HG02852 (cell line): Measurements from ENCODE around the gene EIF4A3.
"Not testable (repeated sequence)": the region's sequence is repeated elsewhere in the genome, so short reads cannot be mapped to it uniquely, and the experiment has no call there.

Source experiments
- ATAC-seq: cut with Tn5 transposase; IDR thresholded peaks from one replicate; pipeline ENCODE4 v1.9.1; 2021; ENCODE audit warnings: mild to moderate bottlenecking, moderate library complexity; ENCODE audit not compliant: unreplicated experiment

The EIF4A3 gene

DNA sequence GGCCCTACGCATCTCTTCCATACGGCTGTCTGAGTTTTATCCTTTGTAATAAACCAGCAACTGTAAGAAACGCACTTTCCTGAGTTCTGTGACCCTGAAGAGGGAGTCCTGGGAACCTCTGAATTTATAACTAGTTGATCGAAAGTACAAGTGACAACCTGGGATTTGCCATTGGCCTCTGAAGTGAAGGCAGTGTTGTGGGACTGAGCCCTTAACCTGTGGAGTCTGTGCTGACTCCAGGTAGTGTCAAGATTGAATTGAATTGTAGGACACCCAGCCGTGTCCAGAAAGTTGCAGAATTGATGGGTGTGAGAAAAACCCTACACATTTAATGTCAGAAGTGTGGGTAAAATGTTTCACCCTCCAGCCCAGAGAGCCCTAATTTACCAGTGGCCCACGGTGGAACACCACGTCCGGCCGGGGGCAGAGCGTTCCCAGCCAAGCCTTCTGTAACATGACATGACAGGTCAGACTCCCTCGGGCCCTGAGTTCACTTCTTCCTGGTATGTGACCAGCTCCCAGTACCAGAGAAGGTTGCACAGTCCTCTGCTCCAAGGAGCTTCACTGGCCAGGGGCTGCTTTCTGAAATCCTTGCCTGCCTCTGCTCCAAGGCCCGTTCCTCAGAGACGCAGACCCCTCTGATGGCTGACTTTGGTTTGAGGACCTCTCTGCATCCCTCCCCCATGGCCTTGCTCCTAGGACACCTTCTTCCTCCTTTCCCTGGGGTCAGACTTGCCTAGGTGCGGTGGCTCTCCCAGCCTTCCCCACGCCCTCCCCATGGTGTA lies 44.1 kb downstream of the EIF4A3 start:
- ATAC-seq = no peak

DNA sequence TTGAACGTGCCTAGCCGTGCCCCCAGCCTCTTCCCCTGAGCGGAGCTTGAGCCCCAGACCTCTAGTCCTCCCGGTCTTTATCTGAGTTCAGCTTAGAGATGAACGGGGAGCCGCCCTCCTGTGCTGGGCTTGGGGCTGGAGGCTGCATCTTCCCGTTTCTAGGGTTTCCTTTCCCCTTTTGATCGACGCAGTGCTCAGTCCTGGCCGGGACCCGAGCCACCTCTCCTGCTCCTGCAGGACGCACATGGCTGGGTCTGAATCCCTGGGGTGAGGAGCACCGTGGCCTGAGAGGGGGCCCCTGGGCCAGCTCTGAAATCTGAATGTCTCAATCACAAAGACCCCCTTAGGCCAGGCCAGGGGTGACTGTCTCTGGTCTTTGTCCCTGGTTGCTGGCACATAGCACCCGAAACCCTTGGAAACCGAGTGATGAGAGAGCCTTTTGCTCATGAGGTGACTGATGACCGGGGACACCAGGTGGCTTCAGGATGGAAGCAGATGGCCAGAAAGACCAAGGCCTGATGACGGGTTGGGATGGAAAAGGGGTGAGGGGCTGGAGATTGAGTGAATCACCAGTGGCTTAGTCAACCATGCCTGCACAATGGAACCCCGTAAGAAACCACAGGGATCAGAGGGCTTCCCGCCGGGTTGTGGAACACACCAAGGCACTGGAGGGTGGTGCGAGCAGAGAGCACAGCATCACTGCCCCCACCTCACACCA lies 44.8 kb downstream of the EIF4A3 start:
- peak; percentile 25 for ATAC-seq

DNA sequence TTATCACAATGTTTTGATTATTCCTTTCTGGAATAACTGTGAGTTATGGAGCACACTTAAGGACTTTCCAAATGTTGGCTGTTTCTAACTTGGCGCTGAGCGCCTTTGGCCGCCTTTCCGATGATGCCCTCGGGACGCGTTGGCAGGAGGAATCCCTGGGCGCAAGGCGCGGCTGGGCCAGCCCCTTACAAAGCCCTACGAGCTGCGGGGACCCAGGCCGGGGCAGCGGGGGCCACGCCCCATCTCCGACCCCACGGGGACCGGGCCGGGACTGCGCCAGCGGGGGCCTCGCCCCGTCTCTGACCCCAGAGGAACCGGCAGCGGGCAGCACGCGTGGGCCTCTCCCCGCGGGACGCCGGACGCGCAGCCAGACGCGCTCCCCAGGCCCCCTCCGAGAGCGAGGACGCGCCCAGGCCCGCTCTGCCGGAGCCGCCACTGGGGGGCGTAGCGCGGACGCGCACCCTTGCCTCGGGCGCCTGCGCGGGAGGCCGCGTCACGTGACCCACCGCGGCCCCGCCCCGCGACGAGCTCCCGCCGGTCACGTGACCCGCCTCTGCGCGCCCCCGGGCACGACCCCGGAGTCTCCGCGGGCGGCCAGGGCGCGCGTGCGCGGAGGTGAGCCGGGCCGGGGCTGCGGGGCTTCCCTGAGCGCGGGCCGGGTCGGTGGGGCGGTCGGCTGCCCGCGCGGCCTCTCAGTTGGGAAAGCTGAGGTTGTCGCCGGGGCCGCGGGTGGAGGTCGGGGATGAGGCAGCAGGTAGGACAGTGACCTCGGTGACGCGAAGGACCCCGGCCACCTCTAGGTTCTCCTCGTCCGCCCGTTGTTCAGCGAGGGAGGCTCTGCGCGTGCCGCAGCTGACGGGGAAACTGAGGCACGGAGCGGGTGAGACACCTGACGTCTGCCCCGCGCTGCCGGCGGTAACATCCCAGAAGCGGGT lies 45.6 kb downstream of the EIF4A3 start, which contains the start of gene GAA:
Gene GAA, plus strand, starts transcription at position 571 of the 935 bp plus-strand sequence. CDS start 3,006 bp downstream, outside the sequence.
- ATAC-seq = peak; percentile 70

DNA sequence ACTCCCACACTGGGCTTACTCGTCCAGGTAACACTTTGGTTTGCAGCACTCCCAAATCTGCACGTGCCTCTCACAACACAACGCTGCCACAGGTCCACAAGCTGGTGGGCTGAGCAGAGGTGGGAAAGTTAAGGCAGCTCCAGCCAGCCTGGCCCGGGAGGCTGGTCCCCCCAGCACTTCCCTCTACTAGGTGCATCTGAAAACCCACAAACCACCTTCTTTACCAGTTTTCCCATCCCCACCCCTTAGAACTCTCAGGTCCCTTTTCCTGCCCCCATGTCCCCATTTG lies 46.9 kb downstream of the EIF4A3 start:
- no peak for ATAC-seq

DNA sequence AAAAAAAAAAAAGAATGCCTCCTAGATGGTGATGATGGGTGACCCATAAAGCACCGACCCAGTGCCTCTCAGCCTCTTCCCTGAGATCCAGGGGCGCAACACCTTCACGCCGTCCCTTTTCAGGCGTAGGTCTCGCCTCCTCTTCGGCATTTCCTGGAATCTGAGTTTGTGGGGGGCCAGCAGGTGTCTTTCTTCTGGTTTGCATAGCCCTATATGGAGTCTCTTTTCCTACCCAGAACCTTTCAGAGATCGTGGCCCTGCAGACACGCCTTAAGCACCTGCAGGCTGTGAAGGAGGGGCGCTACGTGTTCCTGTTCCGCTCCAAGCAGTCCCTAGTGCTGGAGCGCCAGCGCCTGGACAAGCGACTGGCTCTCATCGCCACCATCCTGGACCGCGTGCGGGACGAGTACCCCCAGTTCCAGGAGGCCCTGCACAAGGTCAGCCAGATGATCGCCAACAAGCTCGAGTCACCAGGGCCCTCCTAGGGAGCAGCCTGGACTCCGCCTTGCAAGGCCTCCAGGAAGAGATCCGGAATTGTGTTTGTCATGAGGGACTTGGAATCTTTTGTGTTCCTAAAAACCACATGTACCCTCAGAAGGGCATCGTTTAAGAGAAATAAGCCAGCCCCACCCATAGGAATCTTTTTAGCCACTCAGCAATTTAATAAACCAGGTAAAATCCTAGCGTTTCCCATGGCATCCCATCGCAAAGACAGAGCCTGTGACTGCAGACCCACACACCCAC lies 47.5 kb downstream of the EIF4A3 start:
- ATAC-seq = no peak

DNA sequence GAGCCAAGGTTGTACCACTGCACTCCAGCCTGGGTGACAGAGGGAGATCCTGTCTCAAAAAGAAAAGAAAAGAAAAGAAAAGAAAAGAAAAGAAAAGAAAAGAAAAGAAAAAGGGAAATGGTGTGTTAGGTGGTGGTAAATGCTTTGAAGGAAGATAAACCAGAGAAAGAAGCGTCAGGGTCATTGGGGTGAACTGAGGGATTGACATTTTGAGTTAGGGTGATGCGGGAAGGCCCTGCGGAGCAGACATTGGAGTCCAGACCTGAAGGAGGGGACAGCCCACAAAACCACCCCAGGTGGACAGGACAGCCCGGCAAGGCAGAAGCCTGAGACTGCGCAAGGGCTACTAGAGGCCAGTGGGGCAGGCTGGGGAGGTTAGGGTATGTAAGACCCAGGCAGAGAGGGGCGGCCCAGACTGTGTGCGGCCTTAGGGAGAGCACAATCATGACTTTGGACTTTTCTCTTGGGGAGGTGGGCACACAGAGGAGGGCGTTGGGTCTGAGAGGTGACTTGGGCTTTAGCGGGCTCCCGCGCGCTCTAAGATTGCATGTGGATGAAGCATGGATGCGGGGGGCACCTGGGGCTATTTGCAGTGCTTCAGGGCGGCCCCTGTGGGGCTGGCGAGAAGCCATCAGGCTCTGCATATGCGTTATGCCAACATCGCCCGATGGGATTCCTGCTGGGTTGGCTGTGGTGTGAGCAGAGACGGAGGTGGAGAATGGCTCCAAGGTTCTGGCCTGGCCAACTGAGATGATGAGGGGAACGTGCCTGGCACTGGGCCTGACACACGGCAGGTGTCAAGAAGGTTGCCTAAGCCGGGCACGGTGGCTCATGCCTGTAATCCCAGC lies 48.9 kb downstream of the EIF4A3 start:
- ATAC-seq = no peak

DNA sequence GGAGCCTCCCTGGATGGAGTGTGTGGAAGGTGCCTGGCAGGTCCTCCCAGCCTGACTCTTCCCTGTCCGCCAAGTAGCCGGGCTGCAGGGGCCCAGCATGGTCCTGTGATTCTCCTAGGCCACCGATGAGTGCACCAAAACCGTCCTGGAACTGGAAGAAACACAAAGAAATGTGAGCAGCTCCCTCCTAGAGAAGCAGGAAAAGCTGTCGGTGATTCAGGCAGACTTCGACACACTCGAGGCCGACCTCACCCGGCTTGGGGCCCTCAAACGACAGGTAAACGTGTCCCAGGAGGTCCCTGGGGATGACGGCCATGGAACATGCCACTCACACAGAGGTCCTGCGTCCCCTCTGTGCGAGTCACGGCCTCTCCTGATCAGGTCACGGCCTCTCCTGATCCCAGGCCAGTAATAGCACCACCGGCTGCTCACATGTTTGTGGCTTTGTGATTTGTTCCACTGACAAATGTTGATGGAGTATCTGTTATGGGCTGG lies 49.8 kb downstream of the EIF4A3 start:
- ATAC-seq = no peak

DNA sequence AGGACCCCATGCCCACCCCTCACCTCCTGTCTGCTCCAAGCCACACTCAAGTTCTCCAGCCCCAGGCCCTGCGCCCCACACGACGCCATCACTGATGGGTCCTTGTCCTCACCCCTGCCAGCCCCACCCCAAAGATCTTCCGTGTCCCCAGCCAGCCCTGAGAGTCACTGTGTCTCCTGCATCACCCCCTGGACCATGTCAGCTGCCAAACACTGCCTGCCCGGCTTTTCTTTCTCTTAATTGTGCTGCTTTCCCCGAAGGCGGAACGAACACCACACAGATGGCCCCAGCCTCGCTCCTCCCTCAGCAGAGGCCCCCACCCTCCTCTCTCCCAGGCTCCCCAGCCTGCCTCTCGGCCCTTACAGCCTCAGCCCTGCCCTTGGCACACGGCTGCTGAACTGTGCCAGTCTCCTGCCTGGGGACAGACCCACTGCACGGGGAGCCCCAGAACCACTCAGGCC lies 50.3 kb downstream of the EIF4A3 start:
- ATAC-seq = no peak

DNA sequence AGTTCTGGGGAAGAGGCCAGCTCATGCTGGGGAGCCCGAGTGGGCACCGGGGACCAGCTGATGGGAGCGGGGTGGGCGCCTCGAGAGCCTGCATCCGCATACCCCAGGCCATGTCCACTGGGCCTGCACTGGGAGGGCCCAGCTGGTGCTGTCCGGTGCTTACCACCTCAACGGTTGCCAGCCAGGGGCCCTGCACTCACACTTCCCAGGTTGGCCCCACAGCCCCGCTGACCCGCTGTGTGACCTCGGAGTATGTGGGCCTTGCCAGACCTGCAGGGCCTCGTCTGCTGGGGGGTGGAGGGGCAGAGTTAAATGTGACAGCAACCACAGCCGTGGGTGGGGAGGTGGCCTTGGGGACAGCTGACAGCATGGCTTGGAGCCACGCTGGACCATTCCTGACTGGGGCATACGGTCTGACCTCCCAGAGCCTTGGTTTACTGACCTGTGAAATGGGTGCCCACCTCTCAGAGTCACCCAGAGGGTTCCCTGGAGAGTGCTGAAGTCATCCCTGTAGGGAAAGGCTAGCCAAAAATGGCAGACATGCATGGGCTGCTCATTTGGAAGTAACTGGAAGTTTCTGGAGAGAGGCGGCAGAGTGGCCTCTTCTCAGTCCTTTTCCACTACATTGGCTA lies 51.0 kb downstream of the EIF4A3 start:
- no peak for ATAC-seq

DNA sequence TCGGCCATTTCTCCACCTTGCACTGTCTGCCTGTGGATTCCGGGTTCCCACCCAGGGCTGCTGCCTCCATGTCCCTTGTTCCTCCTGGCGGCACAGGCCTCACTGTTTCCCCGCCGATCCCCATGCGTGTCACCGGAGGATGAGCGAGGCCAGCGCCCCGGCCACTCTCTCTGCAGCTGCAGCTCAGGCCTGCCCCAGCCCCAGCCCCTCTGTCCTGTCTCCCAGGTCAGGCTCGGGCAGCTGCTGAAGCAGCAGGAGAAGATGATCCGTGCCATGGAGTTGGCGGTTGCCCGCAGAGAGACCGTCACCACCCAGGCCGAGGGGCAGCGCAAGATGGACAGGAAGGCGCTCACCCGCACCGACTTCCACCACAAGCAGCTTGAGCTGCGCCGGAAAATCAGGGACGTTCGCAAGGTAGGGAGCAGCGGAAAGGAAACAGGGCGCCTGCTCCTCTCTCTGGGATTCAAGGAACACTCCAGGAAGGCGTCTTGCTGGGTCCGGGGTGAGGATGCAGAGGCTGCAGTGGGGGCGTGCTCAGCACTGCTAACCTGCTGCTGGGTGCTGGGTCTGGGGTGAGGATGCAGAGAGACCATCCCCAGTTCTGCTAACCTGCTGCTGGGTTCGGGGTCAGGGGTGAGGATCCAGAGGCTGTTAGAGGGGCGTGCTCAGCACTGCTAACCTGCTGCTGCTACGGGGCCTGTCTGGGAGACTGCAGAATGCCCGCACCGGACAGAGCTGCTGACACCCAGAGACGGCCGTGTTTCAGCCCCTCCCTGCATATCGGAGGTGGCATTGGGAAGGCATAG lies 51.7 kb downstream of the EIF4A3 start:
- no peak for ATAC-seq

DNA sequence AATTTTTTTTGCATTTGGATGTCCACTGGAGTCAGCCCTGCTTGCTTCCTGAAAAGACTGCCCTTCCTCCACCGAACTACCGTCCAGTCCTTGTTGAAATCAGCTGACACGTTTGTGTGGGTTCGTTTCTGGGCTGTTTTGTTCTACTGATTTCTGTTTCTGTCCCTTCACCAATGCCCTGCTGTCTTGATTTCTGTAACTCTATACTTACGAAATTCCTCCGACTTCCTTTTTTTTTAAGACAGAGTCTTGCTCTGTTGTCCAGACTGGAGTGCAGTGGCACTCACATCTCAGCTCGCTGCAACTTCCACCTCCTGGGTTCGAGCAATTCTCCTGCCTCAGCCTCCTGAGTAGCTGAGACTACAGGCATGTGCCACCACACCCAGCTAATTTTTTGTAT lies 54.0 kb downstream of the EIF4A3 start:
- ATAC-seq = no peak

DNA sequence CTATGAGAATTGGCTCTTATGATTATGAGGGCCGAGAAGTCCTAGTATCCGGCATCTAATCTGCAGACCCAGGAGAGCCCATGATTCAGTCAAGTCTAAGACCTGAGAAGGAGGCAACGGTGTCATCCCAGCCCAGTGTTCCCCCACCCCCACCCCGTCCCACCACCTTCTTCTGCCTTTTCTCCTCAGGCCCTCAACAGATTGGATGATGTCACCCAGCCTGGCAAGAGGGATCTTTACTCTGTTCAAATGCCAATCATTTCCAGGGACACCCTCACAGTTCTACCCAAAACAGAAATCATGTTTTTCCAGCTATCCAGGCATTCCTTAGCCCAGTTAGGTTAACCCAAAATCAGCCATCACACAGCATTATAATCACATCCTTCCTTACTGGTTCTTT lies 55.6 kb downstream of the EIF4A3 start:
- no peak for ATAC-seq

DNA sequence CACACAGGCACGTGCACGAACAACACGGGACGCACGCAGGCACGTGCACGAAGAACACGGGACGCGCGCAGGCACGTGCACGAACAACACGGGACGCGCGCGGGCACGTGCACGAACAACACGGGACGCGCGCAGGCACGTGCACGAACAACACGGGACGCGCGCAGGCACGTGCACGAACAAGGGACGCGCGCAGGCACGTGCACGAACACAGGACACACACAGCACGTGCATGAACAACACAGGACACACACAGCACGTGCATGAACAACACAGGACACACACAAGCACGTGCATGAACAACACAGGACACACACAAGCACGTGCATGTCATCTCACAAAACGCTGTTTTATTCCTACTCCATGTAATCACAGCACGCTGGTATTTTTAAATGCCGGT lies 56.8 kb downstream of the EIF4A3 start:
- ATAC-seq = not testable (repeated sequence)

DNA sequence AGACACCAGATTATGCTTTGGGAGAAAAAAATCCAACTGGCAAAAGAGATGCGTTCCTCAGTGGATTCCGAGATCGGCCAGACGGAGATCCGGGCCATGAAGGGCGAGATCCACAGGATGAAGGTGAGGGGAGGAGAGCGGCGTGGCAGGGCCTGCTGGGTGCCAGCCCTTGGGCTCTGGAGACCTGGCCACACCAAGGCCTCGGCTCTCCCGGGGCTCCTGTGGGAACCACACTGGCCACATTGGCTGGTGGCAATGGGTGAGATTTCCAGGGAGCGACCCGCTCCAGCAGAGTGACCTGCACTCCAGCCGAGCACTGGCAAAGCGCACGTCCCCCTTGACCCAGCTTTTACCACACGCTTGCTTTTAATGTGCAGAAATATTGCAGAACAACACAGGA lies 57.2 kb downstream of the EIF4A3 start:
- ATAC-seq = no peak

DNA sequence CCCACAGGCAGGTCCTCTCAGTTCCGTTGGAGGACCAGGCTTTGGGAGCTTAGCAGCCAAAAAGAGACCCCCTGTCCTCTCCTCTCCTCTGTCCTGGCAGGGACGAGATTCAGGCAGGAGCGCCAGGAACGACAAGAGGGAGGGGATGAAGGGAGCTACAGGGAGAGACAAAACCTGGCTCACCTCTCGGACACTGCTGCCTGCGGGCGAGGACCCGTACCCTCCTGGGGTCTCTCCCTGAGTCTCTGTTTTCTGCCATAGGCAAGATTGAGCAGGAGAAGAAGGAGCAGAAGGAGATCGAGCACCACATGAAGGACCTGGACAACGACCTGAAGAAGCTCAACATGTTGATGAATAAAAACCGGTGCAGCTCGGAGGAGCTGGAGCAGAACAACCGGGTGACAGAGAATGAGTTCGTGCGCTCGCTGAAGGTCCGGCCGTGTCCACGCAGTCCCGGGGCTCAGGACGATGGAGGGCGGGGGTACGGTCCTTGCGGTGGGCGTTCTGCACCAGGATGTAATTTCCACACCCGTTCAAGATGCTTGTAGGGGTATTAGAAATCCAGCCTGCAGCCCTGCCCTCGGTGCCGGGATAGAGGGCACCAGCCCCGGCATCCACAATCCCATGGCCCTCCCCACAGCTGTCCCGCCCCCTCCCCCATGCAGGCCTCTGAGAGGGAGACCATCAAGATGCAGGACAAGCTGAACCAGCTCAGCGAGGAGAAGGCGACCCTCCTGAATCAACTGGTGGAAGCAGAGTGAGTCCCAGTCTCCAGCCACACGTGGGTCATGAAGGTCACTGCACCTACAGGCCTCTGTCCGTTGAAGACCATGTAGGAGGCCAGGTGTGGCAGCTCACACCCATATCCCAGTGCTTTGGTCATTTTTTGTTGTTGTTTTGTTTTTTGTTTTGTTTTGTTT lies 59.3 kb downstream of the EIF4A3 start:
- ATAC-seq = no peak

DNA sequence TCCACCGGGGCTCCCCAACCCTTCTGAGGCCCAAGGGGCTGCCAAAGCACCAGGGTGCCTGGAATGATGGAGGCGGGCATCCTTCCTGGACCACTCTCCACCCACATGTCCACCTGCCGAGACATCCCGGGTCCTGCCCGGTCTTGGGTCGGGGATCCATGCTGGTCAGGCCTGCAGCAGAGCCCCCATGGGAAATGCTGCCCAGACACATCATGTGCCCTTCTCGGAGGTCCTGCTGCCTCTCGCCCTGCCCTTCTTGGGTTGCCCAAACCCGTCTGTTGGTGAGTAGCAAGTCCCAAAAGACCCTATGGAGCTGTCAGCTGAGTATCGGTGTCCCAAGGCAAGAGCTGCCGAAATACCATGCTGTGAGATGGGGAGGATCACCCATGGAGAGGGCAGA lies 60.3 kb downstream of the EIF4A3 start:
- ATAC-seq = no peak

DNA sequence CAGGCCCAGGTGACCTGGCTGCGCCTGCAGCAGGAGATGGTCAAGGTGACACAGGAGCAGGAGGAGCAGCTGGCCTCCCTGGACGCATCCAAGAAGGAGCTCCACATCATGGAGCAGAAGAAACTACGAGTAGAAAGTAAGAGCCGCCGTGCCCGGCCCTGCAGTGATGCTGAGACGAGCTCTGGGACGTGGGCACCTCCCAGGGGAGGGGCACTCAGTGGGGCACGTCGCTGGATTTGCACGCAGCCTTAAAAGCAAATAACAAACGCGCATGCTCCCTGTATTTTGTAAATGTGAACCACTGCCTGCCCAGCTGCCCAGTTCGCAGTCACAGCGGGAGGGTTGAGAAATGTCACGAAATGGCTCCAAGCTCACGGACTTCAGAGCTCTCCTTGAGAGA lies 60.8 kb downstream of the EIF4A3 start:
- no peak for ATAC-seq
